Keratinocyte (primary cell): ENCODE results near the gene TOPAZ1. TPM values are rescaled to one million over a fixed set of nuclear protein-coding genes. Genes with fewer than 3 reads are reported as not detected.

ENCODE experiments used
- DNase-seq: peaks from one replicate; pipeline ENCODE4 v3.0.0-alpha.2; 2011; ENCODE audit warnings: low read depth, missing footprints, low spot score
- FAIRE-seq: peaks from 2 replicates; lab custom pipeline; 2011; peaks lifted over from hg19 to GRCh38; lab: Jason Lieb, UNC
- H2AFZ ChIP-seq: 2 replicates; pipeline ENCODE4 v1.6.0; 2012; ENCODE audit warnings: low read length, control low read depth, inconsistent platforms; ENCODE audit not compliant: control insufficient read depth
- H3K27ac ChIP-seq: 2 replicates; pipeline ENCODE4 v1.5.1; 2011; ENCODE audit warnings: low read length; ENCODE audit not compliant: control insufficient read depth, insufficient read depth
- H3K27me3 ChIP-seq: 3 replicates; pipeline ENCODE4 v1.6.0; 2011; ENCODE audit warnings: low read length; ENCODE audit not compliant: control insufficient read depth, insufficient read depth; ENCODE audit errors: extremely low read depth
- H3K36me3 ChIP-seq, 2 experiments: 2 replicates in 1 of 2; 3 replicates in 1 of 2; pipeline ENCODE4 v1.5.1; 2011; ENCODE audit warnings: low read length in 2 of 2, mild to moderate bottlenecking in 1 of 2; ENCODE audit not compliant: control insufficient read depth in 2 of 2, insufficient read depth in 2 of 2; ENCODE audit errors: extremely low read depth in 1 of 2
- H3K4me1 ChIP-seq: 3 replicates; pipeline ENCODE4 v1.5.1; 2011; ENCODE audit warnings: low read length; ENCODE audit not compliant: control insufficient read depth, insufficient read depth; ENCODE audit errors: extremely low read depth
- H3K4me2 ChIP-seq: 3 replicates; pipeline ENCODE4 v1.6.0; 2011; ENCODE audit warnings: low read depth, low read length; ENCODE audit not compliant: control insufficient read depth, insufficient read depth; ENCODE audit errors: extremely low read depth
- H3K4me3 ChIP-seq, 3 experiments: fragments of 200-600 bp in 1 of 3; sonication (generic) in 1 of 3; 2 replicates in 2 of 3; 3 replicates in 1 of 3; pipeline ENCODE4 v1.5.1; 2011 to 2016; ENCODE audit warnings: low read length in 3 of 3, mild to moderate bottlenecking in 3 of 3, control low read depth in 2 of 3, inconsistent platforms in 1 of 3, low read depth in 1 of 3, mixed read lengths in 1 of 3, mixed run types in 1 of 3, moderate library complexity in 1 of 3; ENCODE audit not compliant: control insufficient read depth in 2 of 3, insufficient read depth in 2 of 3; ENCODE audit errors: extremely low read depth in 1 of 3
- H3K79me2 ChIP-seq: 2 replicates; pipeline ENCODE4 v1.6.0; 2012; ENCODE audit warnings: low read length; ENCODE audit not compliant: control insufficient read depth, insufficient read depth
- H3K9ac ChIP-seq: 3 replicates; pipeline ENCODE4 v1.6.0; 2011; ENCODE audit warnings: low read length; ENCODE audit not compliant: control insufficient read depth, insufficient read depth; ENCODE audit errors: extremely low read depth
- H3K9me1 ChIP-seq: 3 replicates; pipeline ENCODE4 v1.6.0; 2011; ENCODE audit warnings: low read length; ENCODE audit not compliant: control insufficient read depth, insufficient read depth; ENCODE audit errors: extremely low read depth
- H3K9me3 ChIP-seq: 2 replicates; pipeline ENCODE4 v1.5.1; 2012; ENCODE audit warnings: low read depth, low read length; ENCODE audit not compliant: control insufficient read depth
- H4K20me1 ChIP-seq: 3 replicates; pipeline ENCODE4 v1.6.0; 2011; ENCODE audit warnings: low read length; ENCODE audit not compliant: control insufficient read depth, insufficient read depth; ENCODE audit errors: extremely low read depth
- EZH2 ChIP-seq: IDR thresholded peaks from one replicate; pipeline ENCODE4 v1.6.1; 2012; ENCODE audit warnings: inconsistent platforms, mild to moderate bottlenecking, low read length, moderate library complexity
- dilution Hi-C: fragments of 300-500 bp; cut with MboI; formaldehyde crosslinking; loops from one replicate; pipeline ENCODE4 v1.7.0; 2020; ENCODE audit warnings: low sequenced_read_pairs; ENCODE audit not compliant: extremely low pct_ligation_motif_present
- polyA plus RNA-seq, 5 experiments: library from polyadenylated mRNA; depleted of rRNA in 3 of 5; stranded (reverse) in 3 of 5; stranded (forward) in 1 of 5; unstranded in 1 of 5; fragments of >200 nt; gene quantifications; 1 replicate in 1 of 5; 2 replicates in 3 of 5; 3 replicates in 1 of 5; pipeline versions ENCODE4 v1.2.1 to v1.2.3, GENCODE V29; 2011 to 2012; ENCODE audit warnings: missing spikeins in 2 of 5, low read depth in 1 of 5, low replicate concordance in 1 of 5
- TF ChIP-seq, protein P1 (sequence below), 3 experiments: IDR thresholded peaks in 1 of 3; conservative IDR thresholded peaks in 1 of 3; optimal IDR thresholded peaks in 1 of 3; 2 replicates in 2 of 3; 3 replicates in 1 of 3; pipeline versions ENCODE3 to v1.5.1; 2011; ENCODE audit warnings: low read length in 3 of 3, mild to moderate bottlenecking in 3 of 3, moderate library complexity in 2 of 3, control low read depth in 1 of 3, inconsistent platforms in 1 of 3; ENCODE audit not compliant: insufficient read depth in 2 of 3; ENCODE audit errors: extremely low read depth in 1 of 3

Gene TOPAZ1
- polyA plus RNA-seq, 1 donor (not counting 4 experiments of a cell fraction or from before 2014, with no cell fraction given), result not detected

DNA sequence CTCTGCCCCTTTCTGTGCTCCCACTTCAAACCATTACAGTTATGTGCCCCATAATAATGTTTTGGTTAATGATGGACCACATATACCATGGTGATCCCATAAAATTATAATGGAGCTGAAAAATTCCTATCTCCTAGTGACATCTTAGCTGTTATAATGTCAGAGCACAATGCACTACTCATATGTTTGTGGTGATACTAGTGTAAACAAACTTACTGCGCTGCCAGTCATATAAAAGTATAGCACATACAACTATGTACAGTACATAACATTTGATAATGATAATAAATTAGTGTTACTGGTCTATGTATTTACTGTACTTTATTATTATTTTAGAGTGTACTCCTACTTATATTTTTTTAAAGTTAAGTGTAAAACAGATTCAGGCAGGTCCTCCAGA lies 51.3 kb downstream of the TOPAZ1 start:
- no peak overlapping the region for H2AFZ ChIP-seq
- H3K9me3 ChIP-seq, result no peaks in the 10 kb centered on the region
- no peaks in the 10 kb centered on the region for H3K36me3 ChIP-seq
- no peaks in the 10 kb centered on the region for H3K9me1 ChIP-seq
- H4K20me1 ChIP-seq, result no peaks in the 10 kb centered on the region
- dilution Hi-C loops, result no loop called here
- no peaks in the 10 kb centered on the region for H3K27me3 ChIP-seq
- no peak overlapping the region for H3K9ac ChIP-seq
- no peaks in the 10 kb centered on the region for H3K79me2 ChIP-seq
- no peak overlapping the region for H3K27ac ChIP-seq
- H3K4me3 ChIP-seq, result no peak overlapping the region
- DNase-seq (no peak), FAIRE-seq (no peak)
- H3K4me2 ChIP-seq, result no peak overlapping the region
- no peaks in the 10 kb centered on the region for H3K4me1 ChIP-seq
- TF ChIP-seq, protein P1, sequence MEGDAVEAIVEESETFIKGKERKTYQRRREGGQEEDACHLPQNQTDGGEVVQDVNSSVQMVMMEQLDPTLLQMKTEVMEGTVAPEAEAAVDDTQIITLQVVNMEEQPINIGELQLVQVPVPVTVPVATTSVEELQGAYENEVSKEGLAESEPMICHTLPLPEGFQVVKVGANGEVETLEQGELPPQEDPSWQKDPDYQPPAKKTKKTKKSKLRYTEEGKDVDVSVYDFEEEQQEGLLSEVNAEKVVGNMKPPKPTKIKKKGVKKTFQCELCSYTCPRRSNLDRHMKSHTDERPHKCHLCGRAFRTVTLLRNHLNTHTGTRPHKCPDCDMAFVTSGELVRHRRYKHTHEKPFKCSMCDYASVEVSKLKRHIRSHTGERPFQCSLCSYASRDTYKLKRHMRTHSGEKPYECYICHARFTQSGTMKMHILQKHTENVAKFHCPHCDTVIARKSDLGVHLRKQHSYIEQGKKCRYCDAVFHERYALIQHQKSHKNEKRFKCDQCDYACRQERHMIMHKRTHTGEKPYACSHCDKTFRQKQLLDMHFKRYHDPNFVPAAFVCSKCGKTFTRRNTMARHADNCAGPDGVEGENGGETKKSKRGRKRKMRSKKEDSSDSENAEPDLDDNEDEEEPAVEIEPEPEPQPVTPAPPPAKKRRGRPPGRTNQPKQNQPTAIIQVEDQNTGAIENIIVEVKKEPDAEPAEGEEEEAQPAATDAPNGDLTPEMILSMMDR (optimal IDR thresholded peaks at IDR 0.05 in 1 of 3, IDR thresholded peaks at IDR 0.05 in 1 of 3, conservative IDR thresholded peaks at IDR 0.05 in 1 of 3; ENCODE audit: extremely low read depth in 1 of 3, insufficient read depth in 2 of 3, low read length in 3 of 3), result no peak
- TF ChIP-seq EZH2, result no peak

DNA sequence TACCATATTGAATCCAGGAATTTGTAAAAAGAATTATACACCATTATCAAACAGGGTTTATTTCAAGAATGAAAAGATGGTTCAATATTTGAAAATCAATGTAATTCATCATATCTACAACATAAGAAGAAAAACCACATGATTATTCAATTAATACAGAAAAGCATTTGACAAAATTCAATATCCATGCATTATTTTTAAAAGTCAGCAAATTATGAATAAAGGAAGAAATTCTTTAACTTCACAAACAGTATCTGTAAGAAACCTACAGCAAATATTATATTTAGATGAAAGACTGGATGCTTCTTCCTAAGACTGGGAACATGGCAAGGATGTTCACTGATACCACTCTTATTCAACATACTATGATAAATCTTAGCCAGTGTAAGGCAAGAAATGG lies 55.6 kb downstream of the TOPAZ1 start:
- Histone ChIP-seq H4K20me1 (no peaks in the 10 kb centered on the region), H3K79me2 (no peaks in the 10 kb centered on the region), H3K4me3 (no peak overlapping the region), H3K9ac (no peak overlapping the region), H3K4me1 (no peaks in the 10 kb centered on the region), H3K27me3 (no peaks in the 10 kb centered on the region), H3K36me3 (no peaks in the 10 kb centered on the region), H3K9me3 (no peaks in the 10 kb centered on the region), H3K4me2 (no peak overlapping the region), H3K27ac (no peak overlapping the region), H3K9me1 (no peaks in the 10 kb centered on the region), H2AFZ (no peak overlapping the region)
- TF ChIP-seq, protein P1 (optimal IDR thresholded peaks at IDR 0.05 in 1 of 3, IDR thresholded peaks at IDR 0.05 in 1 of 3, conservative IDR thresholded peaks at IDR 0.05 in 1 of 3; ENCODE audit: extremely low read depth in 1 of 3, insufficient read depth in 2 of 3, low read length in 3 of 3), result no peak
- TF ChIP-seq EZH2, result no peak
- no peak for DNase-seq
- dilution Hi-C loops, result no loop called here
- FAIRE-seq, result no peak
